ENCODE data around the gene GNPTAB.

GNPTAB gene

GRCh38 chr12:101845137-101845711 is 14.5 kb upstream of the GNPTAB start:
- no peak for TF ChIP-seq CTCF (IDR thresholded peaks at IDR 0.05; ENCODE audit: borderline replicate concordance, insufficient read depth, low read depth, low read length)
- no peak overlapping the region for H3K4me3 ChIP-seq (ENCODE audit: low read depth, low read length)

GRCh38 chr12:101841069-101841468 is 10.3 kb upstream of the GNPTAB start:
- no peak overlapping the region for H3K4me3 ChIP-seq (ENCODE audit: low read depth, low read length)
- no peak for TF ChIP-seq CTCF (IDR thresholded peaks at IDR 0.05; ENCODE audit: borderline replicate concordance, insufficient read depth, low read depth, low read length)

DNA sequence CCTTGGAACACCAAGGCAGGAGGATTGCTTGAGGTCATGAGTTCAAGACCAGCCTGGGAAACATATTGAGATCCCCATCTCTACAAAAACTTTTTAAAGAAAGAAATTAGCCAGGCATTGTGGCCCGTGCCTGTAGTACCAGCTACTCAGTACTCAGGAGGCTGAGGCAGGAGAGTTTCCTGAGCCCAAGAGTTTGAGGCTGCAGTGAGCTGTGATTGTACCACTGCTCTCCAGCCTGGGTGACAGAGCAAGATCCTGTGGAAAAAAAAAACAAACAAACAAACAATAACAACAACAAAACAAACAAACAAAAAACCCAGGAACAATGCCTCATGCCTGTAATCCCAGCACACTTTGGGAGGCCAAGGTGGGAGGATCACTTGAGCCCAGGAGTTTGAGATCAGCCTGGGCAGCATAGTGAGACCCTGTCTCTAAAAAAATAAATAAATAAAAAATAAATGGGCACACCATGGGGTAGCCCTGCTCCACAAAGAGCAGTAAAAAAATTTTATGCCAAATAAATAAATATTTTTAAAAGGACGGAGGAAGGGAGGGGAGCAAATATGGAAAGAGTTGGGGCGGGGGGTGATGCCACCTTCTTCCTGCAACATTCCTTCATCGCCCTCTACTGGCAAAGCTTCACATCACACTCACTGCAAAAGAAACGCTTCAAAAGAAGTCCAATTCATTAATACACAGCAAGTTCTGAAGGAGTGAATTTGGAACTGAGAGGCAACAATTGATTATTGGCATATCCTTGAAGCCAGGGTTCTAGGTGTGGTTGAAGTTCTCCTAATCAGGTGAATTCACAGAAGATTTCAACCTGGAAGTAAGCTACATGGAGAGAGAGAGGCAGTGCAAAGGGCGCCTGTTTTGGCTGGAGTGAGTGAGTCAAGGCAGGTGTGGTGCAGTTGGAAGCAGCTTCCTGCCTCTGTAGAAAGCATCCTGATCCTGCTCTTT is 8.8 kb upstream of the GNPTAB start:
- no peak overlapping the region for H3K4me3 ChIP-seq (ENCODE audit: low read depth, low read length)
- peak; percentile 81 for TF ChIP-seq CTCF (IDR thresholded peaks at IDR 0.05; ENCODE audit: borderline replicate concordance, insufficient read depth, low read depth, low read length)

DNA sequence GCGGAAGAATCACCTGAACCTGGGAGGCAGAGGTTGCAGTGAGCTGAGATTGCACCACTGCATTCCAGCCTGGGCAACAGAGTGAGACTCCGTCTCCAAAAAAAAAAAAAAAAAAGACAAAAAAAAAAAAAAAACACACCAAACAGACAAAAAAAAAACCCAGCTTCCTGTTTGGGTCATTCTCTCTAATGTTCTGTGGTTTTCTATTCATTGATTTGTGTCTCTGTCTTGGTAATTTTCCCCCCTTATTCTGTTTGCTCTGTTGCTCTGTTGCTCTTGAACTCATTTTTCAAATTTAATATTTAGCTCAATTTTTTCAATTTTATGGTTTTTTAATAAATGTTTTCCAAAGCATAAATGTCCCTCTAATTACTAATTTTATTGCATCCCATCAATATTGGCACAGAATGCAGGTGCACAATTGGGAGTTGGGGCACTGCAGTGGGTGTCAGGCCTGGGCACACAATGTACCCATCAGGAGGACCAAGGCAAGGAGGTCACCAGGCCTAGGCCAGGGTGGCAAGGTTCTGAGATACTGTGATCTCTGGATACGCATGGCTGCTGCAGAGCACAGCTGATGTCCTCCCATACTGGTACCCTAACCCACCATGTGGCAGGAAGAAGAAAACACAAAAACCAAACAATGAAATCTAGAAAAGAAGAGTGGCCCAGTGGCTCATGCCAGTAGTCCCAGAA is 8.0 kb upstream of the GNPTAB start:
- H3K4me3 ChIP-seq (ENCODE audit: low read depth, low read length) = no peak overlapping the region
- no peak for TF ChIP-seq CTCF (IDR thresholded peaks at IDR 0.05; ENCODE audit: borderline replicate concordance, insufficient read depth, low read depth, low read length)

DNA sequence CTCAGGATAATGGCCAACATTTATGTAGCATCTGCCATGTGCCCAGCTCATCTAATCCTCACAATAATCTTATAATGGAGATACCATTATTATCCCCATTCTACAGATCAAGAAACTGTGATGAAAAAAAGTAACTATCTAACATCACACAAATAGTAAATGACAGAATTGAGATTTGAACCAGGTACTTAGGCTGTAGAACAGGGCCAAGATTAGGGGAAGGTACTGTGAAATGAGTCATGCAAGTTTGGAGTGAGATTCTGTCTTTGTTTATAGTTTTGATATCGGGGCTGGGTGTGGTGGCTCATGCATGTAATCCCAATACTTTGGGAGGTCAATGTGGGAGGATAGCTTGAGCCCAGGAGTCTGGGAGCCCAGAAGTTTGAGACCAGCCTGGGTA is 1.3 kb upstream of the GNPTAB start:
- no peak for TF ChIP-seq CTCF (IDR thresholded peaks at IDR 0.05; ENCODE audit: borderline replicate concordance, insufficient read depth, low read depth, low read length)
- H3K4me3 ChIP-seq (ENCODE audit: low read depth, low read length) = no peak overlapping the region

DNA sequence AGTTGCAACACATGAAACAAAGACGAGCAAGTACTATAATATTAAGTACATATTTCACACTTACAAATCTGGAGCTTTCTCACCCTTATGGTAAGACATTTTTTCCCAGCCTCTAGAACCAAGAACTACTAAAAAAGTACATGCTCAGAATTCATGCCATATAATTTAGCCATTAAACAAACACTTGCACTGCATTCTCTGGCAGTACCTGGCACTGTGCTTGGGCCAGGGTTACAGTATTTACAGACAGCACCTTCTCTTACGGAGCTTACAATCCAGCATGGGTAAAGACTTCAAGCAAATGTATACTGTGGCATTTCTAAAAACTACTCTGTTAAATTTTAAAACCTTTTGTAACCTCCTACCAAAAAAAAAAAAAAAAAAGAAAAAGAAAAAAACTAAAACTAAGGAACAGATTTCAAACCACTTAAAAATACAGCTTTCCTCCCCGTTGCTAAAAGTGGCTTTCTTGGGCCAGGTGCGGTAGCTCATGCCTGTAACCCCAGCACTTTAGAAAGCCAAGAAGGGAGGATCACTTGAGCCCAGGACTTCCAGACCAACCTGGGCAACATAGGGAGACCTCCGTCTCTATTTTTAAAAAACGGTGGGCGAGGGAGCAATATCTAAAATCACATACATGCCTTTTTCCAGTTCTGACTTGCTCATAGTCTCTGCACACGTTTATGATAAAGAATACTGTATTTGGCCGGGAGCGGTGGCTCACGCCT is 956 bp downstream of the GNPTAB start:
- no peak for TF ChIP-seq CTCF (IDR thresholded peaks at IDR 0.05; ENCODE audit: borderline replicate concordance, insufficient read depth, low read depth, low read length)
- H3K4me3 ChIP-seq (ENCODE audit: low read depth, low read length) = peak overlapping the region; percentile 94

Data from GM12875 (cell line).